ENCODE measurements around the gene CEP89.
"Not testable (repeated sequence)": the region's sequence is repeated elsewhere in the genome, so short reads cannot be mapped to it uniquely, and the experiment has no call there.

The CEP89 gene

DNA sequence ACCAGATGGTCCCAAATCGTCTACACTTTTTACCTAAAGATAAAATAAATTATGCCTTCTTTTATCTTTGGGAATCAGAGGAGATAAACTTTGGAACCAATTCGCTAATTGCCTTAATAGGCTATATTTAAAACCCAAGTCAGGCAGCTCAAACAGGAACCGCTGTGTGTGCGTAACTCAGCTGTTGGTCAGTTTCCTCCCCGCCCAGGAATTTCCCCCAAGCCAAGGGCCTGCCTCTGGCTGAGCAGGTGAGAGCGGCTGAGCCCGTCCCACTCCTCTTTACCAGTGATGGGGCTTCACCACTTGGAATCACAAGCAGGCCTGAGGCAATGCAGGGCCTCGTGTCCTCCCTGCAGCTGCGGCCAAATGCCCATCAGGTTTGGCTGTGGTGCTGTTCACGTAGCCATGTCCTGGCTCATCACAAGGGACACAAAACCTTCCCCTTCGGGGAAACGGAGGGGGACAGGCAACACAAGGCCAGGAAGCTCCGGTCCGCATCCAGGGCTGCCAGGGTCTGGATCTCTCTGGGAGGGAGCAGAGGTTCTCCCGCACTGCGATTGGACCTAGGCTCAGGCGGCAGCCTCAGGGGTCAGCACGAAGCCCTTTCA, 101.7 kb downstream of the CEP89 start:
- Histone ChIP-seq H3K79me2 (ENCODE audit: insufficient read depth, low read length) (no peaks in the 10 kb centered on the region), H3K9me3 (ENCODE audit: insufficient read depth, low read depth, low read length) (no peaks in the 10 kb centered on the region), H3K36me3 (ENCODE audit: insufficient read depth, low read length) (no peaks in the 10 kb centered on the region), H3K9ac (ENCODE audit: low read depth, low read length, poor library complexity, severe bottlenecking) (no peak overlapping the region), H3K4me2 (ENCODE audit: low read depth, low read length, poor library complexity, severe bottlenecking) (no peak overlapping the region), H3F3A (ENCODE audit: low read depth) (no peaks in the 10 kb centered on the region), H3K9me2 (replicated peaks; ENCODE audit: low read depth, low read length) (no peaks in the 10 kb centered on the region), H3K4me3 (ENCODE audit: low read length, poor library complexity, severe bottlenecking) (no peak overlapping the region), H3K27me3 (ENCODE audit: insufficient read depth, low read length, poor library complexity, severe bottlenecking) (no peaks in the 10 kb centered on the region), H2AFZ (ENCODE audit: low read length) (no peak overlapping the region), H3K4me1 (ENCODE audit: insufficient read depth, low read length, poor library complexity, severe bottlenecking) (no peaks in the 10 kb centered on the region), H4K20me1 (ENCODE audit: insufficient read depth, low read length, poor library complexity, severe bottlenecking) (no peaks in the 10 kb centered on the region)
- TF ChIP-seq, protein P1, sequence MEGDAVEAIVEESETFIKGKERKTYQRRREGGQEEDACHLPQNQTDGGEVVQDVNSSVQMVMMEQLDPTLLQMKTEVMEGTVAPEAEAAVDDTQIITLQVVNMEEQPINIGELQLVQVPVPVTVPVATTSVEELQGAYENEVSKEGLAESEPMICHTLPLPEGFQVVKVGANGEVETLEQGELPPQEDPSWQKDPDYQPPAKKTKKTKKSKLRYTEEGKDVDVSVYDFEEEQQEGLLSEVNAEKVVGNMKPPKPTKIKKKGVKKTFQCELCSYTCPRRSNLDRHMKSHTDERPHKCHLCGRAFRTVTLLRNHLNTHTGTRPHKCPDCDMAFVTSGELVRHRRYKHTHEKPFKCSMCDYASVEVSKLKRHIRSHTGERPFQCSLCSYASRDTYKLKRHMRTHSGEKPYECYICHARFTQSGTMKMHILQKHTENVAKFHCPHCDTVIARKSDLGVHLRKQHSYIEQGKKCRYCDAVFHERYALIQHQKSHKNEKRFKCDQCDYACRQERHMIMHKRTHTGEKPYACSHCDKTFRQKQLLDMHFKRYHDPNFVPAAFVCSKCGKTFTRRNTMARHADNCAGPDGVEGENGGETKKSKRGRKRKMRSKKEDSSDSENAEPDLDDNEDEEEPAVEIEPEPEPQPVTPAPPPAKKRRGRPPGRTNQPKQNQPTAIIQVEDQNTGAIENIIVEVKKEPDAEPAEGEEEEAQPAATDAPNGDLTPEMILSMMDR (conservative IDR thresholded peaks at IDR 0.05; ENCODE audit: low read length), result no peak
- no peak for TF ChIP-seq EZH2phosphoT487 (IDR thresholded peaks at IDR 0.05; ENCODE audit: borderline replicate concordance)

DNA sequence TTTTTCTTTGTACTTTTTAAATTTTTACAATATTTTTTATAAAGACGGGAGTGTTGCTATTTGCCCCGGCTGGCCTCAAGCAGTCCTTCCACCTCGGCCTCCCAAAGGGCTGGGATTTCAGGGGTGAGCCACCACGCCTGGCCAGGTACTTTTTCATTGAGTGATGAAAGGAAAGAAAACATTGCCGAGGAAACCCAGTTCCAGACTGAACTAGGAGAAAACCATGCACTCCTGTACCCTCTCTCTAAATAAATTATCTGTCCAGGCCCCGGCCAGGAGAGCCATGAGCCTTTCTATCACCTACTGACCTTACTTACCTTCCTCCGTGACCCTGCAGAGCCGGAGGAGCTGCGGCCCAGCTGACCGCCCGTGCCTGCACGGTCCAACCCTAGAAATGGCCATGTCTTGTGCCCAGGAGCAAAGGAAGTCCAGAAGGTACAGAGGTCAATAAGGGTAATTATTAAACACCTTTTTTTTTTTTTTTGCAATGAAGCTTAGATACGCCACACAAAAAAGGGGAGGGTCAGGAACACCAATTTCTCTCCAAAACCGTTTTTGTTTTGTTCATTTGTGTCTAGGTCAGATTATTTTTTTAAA, 102.3 kb downstream of the CEP89 start, which contains the start of gene SLC7A9:
Gene SLC7A9 (minus strand): TSS at position 399 of the 597 bp plus-strand sequence. CDS start 1,233 bp downstream, outside the sequence.
- H3K4me2 ChIP-seq (ENCODE audit: low read depth, low read length, poor library complexity, severe bottlenecking), result no peak within 1 kb of the TSS
- H3K36me3 ChIP-seq (ENCODE audit: insufficient read depth, low read length), result no peaks in the 10 kb centered on the region
- no peaks in the 10 kb centered on the region for H3K9me2 ChIP-seq (replicated peaks; ENCODE audit: low read depth, low read length)
- no peak within 1 kb of the TSS for H2AFZ ChIP-seq (ENCODE audit: low read length)
- no peaks in the 10 kb centered on the region for H3F3A ChIP-seq (ENCODE audit: low read depth)
- no peak for TF ChIP-seq EZH2phosphoT487 (IDR thresholded peaks at IDR 0.05; ENCODE audit: borderline replicate concordance)
- TF ChIP-seq, protein P1 (conservative IDR thresholded peaks at IDR 0.05; ENCODE audit: low read length), result no peak
- H3K4me1 ChIP-seq (ENCODE audit: insufficient read depth, low read length, poor library complexity, severe bottlenecking), result no peaks in the 10 kb centered on the region
- no peaks in the 10 kb centered on the region for H3K9me3 ChIP-seq (ENCODE audit: insufficient read depth, low read depth, low read length)
- H3K4me3 ChIP-seq (ENCODE audit: low read length, poor library complexity, severe bottlenecking), result no peak within 1 kb of the TSS
- H3K79me2 ChIP-seq (ENCODE audit: insufficient read depth, low read length), result no peaks in the 10 kb centered on the region
- H3K9ac ChIP-seq (ENCODE audit: low read depth, low read length, poor library complexity, severe bottlenecking), result no peak within 1 kb of the TSS
- H4K20me1 ChIP-seq (ENCODE audit: insufficient read depth, low read length, poor library complexity, severe bottlenecking), result no peaks in the 10 kb centered on the region
- no peaks in the 10 kb centered on the region for H3K27me3 ChIP-seq (ENCODE audit: insufficient read depth, low read length, poor library complexity, severe bottlenecking)

DNA sequence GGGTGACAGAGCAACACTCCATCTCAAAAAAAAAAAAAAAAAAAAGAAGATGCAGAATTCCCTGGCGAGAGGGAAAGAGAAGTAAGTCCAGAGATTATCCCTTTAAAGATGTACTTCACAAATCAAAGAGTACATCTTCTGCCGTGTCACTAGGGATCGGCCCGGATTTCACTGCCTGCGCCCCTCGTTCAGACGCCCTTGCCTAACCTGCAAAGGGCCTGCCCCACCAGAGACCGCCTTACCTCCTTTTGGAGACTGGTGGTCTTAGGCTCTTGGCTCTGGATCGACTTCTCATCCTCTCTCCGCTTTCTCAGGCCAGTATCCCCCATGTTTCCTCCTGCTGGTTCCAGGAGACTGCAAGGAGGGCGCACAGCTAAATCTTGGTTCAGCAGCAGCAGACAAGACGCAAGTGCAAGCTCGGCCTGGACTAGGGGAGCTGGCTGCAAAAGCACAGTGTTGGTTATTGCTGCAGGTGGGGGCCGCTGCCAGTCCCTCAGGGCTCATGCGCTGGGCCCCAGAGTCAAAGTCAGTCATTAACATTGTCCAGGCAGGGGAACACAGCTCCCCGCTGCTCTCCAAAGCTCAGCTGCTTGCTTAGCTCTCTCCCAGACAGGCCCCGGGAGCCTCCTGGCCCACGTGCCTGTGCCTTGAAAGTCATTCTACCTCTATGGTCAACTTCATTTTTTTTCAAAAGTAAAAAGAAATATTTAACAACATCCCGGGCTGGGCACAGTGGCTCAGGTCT, 103.4 kb downstream of the CEP89 start:
- Histone ChIP-seq H4K20me1 (ENCODE audit: insufficient read depth, low read length, poor library complexity, severe bottlenecking) (no peaks in the 10 kb centered on the region), H3K36me3 (ENCODE audit: insufficient read depth, low read length) (no peaks in the 10 kb centered on the region), H3K79me2 (ENCODE audit: insufficient read depth, low read length) (no peaks in the 10 kb centered on the region), H2AFZ (ENCODE audit: low read length) (no peak overlapping the region), H3K27me3 (ENCODE audit: insufficient read depth, low read length, poor library complexity, severe bottlenecking) (no peaks in the 10 kb centered on the region), H3K4me2 (ENCODE audit: low read depth, low read length, poor library complexity, severe bottlenecking) (no peak overlapping the region), H3K9ac (ENCODE audit: low read depth, low read length, poor library complexity, severe bottlenecking) (no peak overlapping the region), H3K4me1 (ENCODE audit: insufficient read depth, low read length, poor library complexity, severe bottlenecking) (no peaks in the 10 kb centered on the region), H3F3A (ENCODE audit: low read depth) (no peaks in the 10 kb centered on the region), H3K4me3 (ENCODE audit: low read length, poor library complexity, severe bottlenecking) (no peak overlapping the region), H3K9me2 (replicated peaks; ENCODE audit: low read depth, low read length) (no peaks in the 10 kb centered on the region), H3K9me3 (ENCODE audit: insufficient read depth, low read depth, low read length) (no peaks in the 10 kb centered on the region)
- TF ChIP-seq EZH2phosphoT487 (IDR thresholded peaks at IDR 0.05; ENCODE audit: borderline replicate concordance), result no peak
- TF ChIP-seq, protein P1 (conservative IDR thresholded peaks at IDR 0.05; ENCODE audit: low read length), result no peak

DNA sequence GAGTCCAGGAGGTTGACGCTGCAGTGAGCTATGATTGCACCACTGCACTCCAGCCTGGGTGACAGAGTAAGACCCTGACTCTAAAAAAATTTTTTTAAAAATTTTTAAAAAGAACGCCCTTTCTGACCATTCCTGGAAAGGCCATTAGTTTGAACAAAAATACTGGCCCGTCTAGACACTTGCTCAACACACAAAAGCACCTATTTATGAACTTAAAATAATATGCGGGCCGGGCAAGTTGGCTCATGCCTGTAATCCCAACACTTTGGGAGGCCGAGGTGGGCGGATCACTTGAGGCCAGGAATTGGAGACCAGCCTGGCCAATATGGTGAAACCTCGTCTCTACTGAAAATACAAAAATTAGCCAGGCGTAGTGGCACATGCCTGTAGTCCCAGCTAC, 104.3 kb downstream of the CEP89 start:
- not testable (repeated sequence) for H3K9me3 ChIP-seq (ENCODE audit: insufficient read depth, low read depth, low read length); H2AFZ ChIP-seq (ENCODE audit: low read length); H3K79me2 ChIP-seq (ENCODE audit: insufficient read depth, low read length); H3K9me2 ChIP-seq (replicated peaks; ENCODE audit: low read depth, low read length); H3K36me3 ChIP-seq (ENCODE audit: insufficient read depth, low read length); H3K4me1 ChIP-seq (ENCODE audit: insufficient read depth, low read length, poor library complexity, severe bottlenecking); H3K4me3 ChIP-seq (ENCODE audit: low read length, poor library complexity, severe bottlenecking); H3K9ac ChIP-seq (ENCODE audit: low read depth, low read length, poor library complexity, severe bottlenecking); H4K20me1 ChIP-seq (ENCODE audit: insufficient read depth, low read length, poor library complexity, severe bottlenecking); H3K4me2 ChIP-seq (ENCODE audit: low read depth, low read length, poor library complexity, severe bottlenecking); H3F3A ChIP-seq (ENCODE audit: low read depth); H3K27me3 ChIP-seq (ENCODE audit: insufficient read depth, low read length, poor library complexity, severe bottlenecking)
